H9 (cell line): ENCODE results near the gene TMEM63C. TPM values are rescaled to one million over a fixed set of nuclear protein-coding genes. Genes with fewer than 3 reads are reported as not detected.

Source experiments
- DNase-seq: peaks from one replicate; pipeline ENCODE4 v3.0.0-alpha.2; 2017
- H2AFZ ChIP-seq: one replicate; pipeline ENCODE4 v1.6.1; 2013; ENCODE audit warnings: mild to moderate bottlenecking, low read length, control low read depth, moderate library complexity
- H2AK5ac ChIP-seq: 2 replicates; pipeline ENCODE4 v1.6.1; 2013; ENCODE audit warnings: low read length, control low read depth, mixed read lengths; ENCODE audit not compliant: insufficient read length
- H2BK120ac ChIP-seq: one replicate; pipeline ENCODE4 v1.6.1; 2013; ENCODE audit warnings: low read depth, mild to moderate bottlenecking, low read length, control low read depth, inconsistent platforms; ENCODE audit not compliant: poor library complexity, severe bottlenecking
- H2BK12ac ChIP-seq: 2 replicates; pipeline ENCODE4 v1.6.1; 2013; ENCODE audit warnings: low read length, control low read depth, mixed read lengths, low read depth; ENCODE audit not compliant: insufficient read length
- H2BK15ac ChIP-seq: 2 replicates; pipeline ENCODE4 v1.6.1; 2013; ENCODE audit warnings: low read depth, low read length, control low read depth
- H2BK20ac ChIP-seq: one replicate; pipeline ENCODE4 v1.6.1; 2013; ENCODE audit warnings: low read depth, mild to moderate bottlenecking, low read length, control low read depth, inconsistent platforms; ENCODE audit not compliant: poor library complexity, severe bottlenecking
- H2BK5ac ChIP-seq: 2 replicates; pipeline ENCODE4 v1.6.1; 2013; ENCODE audit warnings: low read length, control low read depth, mixed read lengths; ENCODE audit not compliant: insufficient read length
- H3K14ac ChIP-seq: 2 replicates; pipeline ENCODE4 v1.6.1; 2013; ENCODE audit warnings: low read length, control low read depth; ENCODE audit not compliant: insufficient read depth
- H3K18ac ChIP-seq: 2 replicates; pipeline ENCODE4 v1.6.1; 2013; ENCODE audit warnings: low read depth, mild to moderate bottlenecking, mixed read lengths, low read length, control low read depth; ENCODE audit not compliant: insufficient read length
- H3K23ac ChIP-seq: 2 replicates; pipeline ENCODE4 v1.6.1; 2013; ENCODE audit warnings: low read length, control low read depth, mixed read lengths, low read depth; ENCODE audit not compliant: insufficient read length
- H3K23me2 ChIP-seq: 2 replicates; pipeline ENCODE4 v1.6.1; 2013; ENCODE audit warnings: low read depth, mild to moderate bottlenecking, mixed read lengths, low read length, control low read depth; ENCODE audit not compliant: insufficient read length, poor library complexity, severe bottlenecking
- H3K27ac ChIP-seq: 2 replicates; pipeline ENCODE4 v1.5.1; 2013; ENCODE audit warnings: low read length, control low read depth, mixed read lengths, low read depth; ENCODE audit not compliant: insufficient read length
- H3K27me3 ChIP-seq: 2 replicates; pipeline ENCODE4 v1.6.1; 2013; ENCODE audit warnings: low read length, control low read depth, inconsistent platforms; ENCODE audit not compliant: insufficient read depth
- H3K4ac ChIP-seq: 2 replicates; pipeline ENCODE4 v1.6.1; 2013; ENCODE audit warnings: low read depth, mild to moderate bottlenecking, control low read depth, inconsistent platforms, low read length, moderate library complexity
- H3K4me1 ChIP-seq: 2 replicates; pipeline ENCODE4 v1.6.1; 2013; ENCODE audit warnings: low read length, control low read depth, inconsistent platforms; ENCODE audit not compliant: insufficient read depth
- H3K4me2 ChIP-seq: 2 replicates; pipeline ENCODE4 v1.6.1; 2013; ENCODE audit warnings: low read length, control low read depth, mixed read lengths; ENCODE audit not compliant: insufficient read length, insufficient read depth
- H3K56ac ChIP-seq: 2 replicates; pipeline ENCODE4 v1.6.1; 2013; ENCODE audit warnings: low read depth, mild to moderate bottlenecking, mixed read lengths, low read length, control low read depth; ENCODE audit not compliant: insufficient read length
- H3K79me1 ChIP-seq: 2 replicates; pipeline ENCODE4 v1.6.1; 2013; ENCODE audit warnings: low read depth, mild to moderate bottlenecking, moderate library complexity, low read length, control low read depth, inconsistent platforms; ENCODE audit not compliant: insufficient read depth, poor library complexity, severe bottlenecking
- H3K79me2 ChIP-seq: 2 replicates; pipeline ENCODE4 v1.6.1; 2013; ENCODE audit warnings: low read length, control low read depth, inconsistent platforms; ENCODE audit not compliant: insufficient read depth
- H3K9ac ChIP-seq: 2 replicates; pipeline ENCODE4 v1.6.1; 2013; ENCODE audit warnings: low read length, control low read depth, mixed read lengths; ENCODE audit not compliant: insufficient read length; ENCODE audit errors: extremely low read depth
- H3K9me3 ChIP-seq: one replicate; pipeline ENCODE4 v1.6.1; 2013; ENCODE audit warnings: low read depth, low read length, inconsistent platforms; ENCODE audit not compliant: control insufficient read depth
- H3T11ph ChIP-seq: one replicate; pipeline ENCODE4 v1.6.1; 2013; ENCODE audit warnings: mild to moderate bottlenecking, low read length, control low read depth, inconsistent platforms
- H4K20me1 ChIP-seq: one replicate; pipeline ENCODE4 v1.6.1; 2013; ENCODE audit not compliant: control insufficient read depth, insufficient read length, insufficient read depth
- H4K5ac ChIP-seq: 2 replicates; pipeline ENCODE4 v1.6.1; 2013; ENCODE audit warnings: low read depth, mild to moderate bottlenecking, mixed read lengths, low read length, control low read depth; ENCODE audit not compliant: insufficient read length
- H4K8ac ChIP-seq: replicated peaks from 2 replicates; pipeline ENCODE4 v1.6.1; 2013; ENCODE audit warnings: low read length, control low read depth, mixed read lengths, low read depth; ENCODE audit not compliant: insufficient read length
- H4K91ac ChIP-seq: 2 replicates; pipeline ENCODE4 v1.6.1; 2013; ENCODE audit warnings: low read depth, mild to moderate bottlenecking, moderate library complexity, mixed read lengths, low read length, control low read depth; ENCODE audit not compliant: insufficient read length
- H3K27ac Mint-ChIP-seq, 3 experiments: 2 replicates in 2 of 3; 3 replicates in 1 of 3; pipeline ENCODE4 v1.8.0; 2020 to 2021; ENCODE audit warnings: mixed read lengths in 3 of 3, mild to moderate bottlenecking in 1 of 3, moderate library complexity in 1 of 3
- H3K27me3 Mint-ChIP-seq: 2 replicates; pipeline ENCODE4 v1.8.0; 2021; ENCODE audit warnings: low read depth, mild to moderate bottlenecking, moderate library complexity, mixed read lengths
- H3K36me3 Mint-ChIP-seq, 3 experiments: 2 replicates in 2 of 3; 3 replicates in 1 of 3; pipeline ENCODE4 v1.8.0; 2020 to 2021; ENCODE audit warnings: low read depth in 3 of 3, mixed read lengths in 3 of 3; ENCODE audit not compliant: insufficient read depth in 1 of 3
- H3K4me1 Mint-ChIP-seq, 2 experiments: 2 replicates each; pipeline ENCODE4 v1.8.0; 2020; ENCODE audit warnings: mixed read lengths in 2 of 2
- H3K4me3 Mint-ChIP-seq, 2 experiments: 2 replicates in 1 of 2; 3 replicates in 1 of 2; pipeline ENCODE4 v1.8.0; 2020 to 2021; ENCODE audit warnings: mild to moderate bottlenecking in 2 of 2, mixed read lengths in 2 of 2, moderate library complexity in 1 of 2
- H3K9me3 Mint-ChIP-seq, 2 experiments: 2 replicates in 1 of 2; 3 replicates in 1 of 2; pipeline ENCODE4 v1.8.0; 2020; ENCODE audit warnings: mild to moderate bottlenecking in 2 of 2, mixed read lengths in 2 of 2, moderate library complexity in 1 of 2
- CTCF ChIP-seq: fragments of 200-600 bp; sonication (generic); conservative IDR thresholded peaks from 3 replicates; pipeline ENCODE4 v1.8.0; 2021; ENCODE audit warnings: antibody characterized with exemption, mild to moderate bottlenecking
- WGBS: extraction: QIAGEN DNeasy Blood & Tissue Kit; methylation state at CpG from one replicate; pipeline ENCODE4 v1.1.7; 2013; ENCODE audit warnings: missing lambda C conversion rate, low lambda C conversion rate, mixed read lengths; ENCODE audit not compliant: insufficient read length; ENCODE audit errors: extremely low coverage; 5-methylcytosine and 5-hydroxymethylcytosine counted together
- total RNA-seq: library from RNA; stranded (reverse); gene quantifications from 2 replicates; pipeline ENCODE4 v1.2.1, GENCODE V29; 2021

TMEM63C gene
- total RNA-seq, 1 experiment from 2014 or later, result 2.2 TPM

- peak overlapping the region; percentile 90 for H3K18ac ChIP-seq
- Mint-ChIP-seq H3K9me3 (peaks cover 0 to 4% of the 10 kb centered on the region in 2 experiments; a peak in 2 of 5 replicates), H3K4me1 (peaks cover 24 to 41% of the 10 kb centered on the region in 2 experiments), H3K27ac (peak overlapping the region in 1 of 3 experiments; percentile 11; a peak in 2 of 7 replicates), H3K36me3 (no peaks in the 10 kb centered on the region; a peak in 1 of 7 replicates), H3K27me3 (peaks cover 2% of the 10 kb centered on the region; the same call in 1 of the 2 replicates), H3K4me3 (peak overlapping the region in 1 of 2 experiments; percentile 64; a peak in 3 of 5 replicates)
- H4K8ac ChIP-seq, result peak overlapping the region; percentile 83
- H3K79me1 ChIP-seq, result no peaks in the 10 kb centered on the region
- H3T11ph ChIP-seq, result no peak overlapping the region
- H3K56ac ChIP-seq, result no peak overlapping the region
- no peak overlapping the region for H2BK5ac ChIP-seq
- H3K23ac ChIP-seq, result no peak overlapping the region
- H2AFZ ChIP-seq, result no peak overlapping the region
- H2BK120ac ChIP-seq, result no peak overlapping the region
- no peak overlapping the region for H3K4ac ChIP-seq
- H3K9me3 ChIP-seq, result no peaks in the 10 kb centered on the region
- peak; percentile 67 for DNase-seq
- H3K9ac ChIP-seq, result no peak overlapping the region
- H3K14ac ChIP-seq, result 0 out of 2 replicates have a peak overlapping the region, but pooled peaks have one; percentile 7
- H3K27me3 ChIP-seq, result no peaks in the 10 kb centered on the region
- no peak for TF ChIP-seq CTCF
- no peaks in the 10 kb centered on the region for H3K79me2 ChIP-seq
- no peak overlapping the region for H3K27ac ChIP-seq
- H3K4me1 ChIP-seq, result peaks cover 4% of the 10 kb centered on the region; the same call in 1 of the 2 replicates
- H4K5ac ChIP-seq, result peak overlapping the region; percentile 81
- H4K20me1 ChIP-seq, result peaks cover 3% of the 10 kb centered on the region
- no peak overlapping the region for H2AK5ac ChIP-seq
- H2BK20ac ChIP-seq, result no peak overlapping the region
- H2BK15ac ChIP-seq, result no peak overlapping the region
- 100% methylated on average over 1 of the region's 18 CpGs for WGBS
- peaks cover 2% of the 10 kb centered on the region for H3K23me2 ChIP-seq
- H4K91ac ChIP-seq, result no peak overlapping the region
- H3K4me2 ChIP-seq, result peak overlapping the region; percentile 61
- H2BK12ac ChIP-seq, result no peak overlapping the region
Measured at GRCh38 chr14:77158175-77158881, 23.3 kb upstream of the TMEM63C start.
